Measurements from ENCODE around the gene BTG4. TPM values are rescaled to one million over a fixed set of nuclear protein-coding genes. Genes with fewer than 3 reads are reported as not detected.

Gene BTG4
- total RNA-seq, 1 donor from 2014 or later = not detected

DNA sequence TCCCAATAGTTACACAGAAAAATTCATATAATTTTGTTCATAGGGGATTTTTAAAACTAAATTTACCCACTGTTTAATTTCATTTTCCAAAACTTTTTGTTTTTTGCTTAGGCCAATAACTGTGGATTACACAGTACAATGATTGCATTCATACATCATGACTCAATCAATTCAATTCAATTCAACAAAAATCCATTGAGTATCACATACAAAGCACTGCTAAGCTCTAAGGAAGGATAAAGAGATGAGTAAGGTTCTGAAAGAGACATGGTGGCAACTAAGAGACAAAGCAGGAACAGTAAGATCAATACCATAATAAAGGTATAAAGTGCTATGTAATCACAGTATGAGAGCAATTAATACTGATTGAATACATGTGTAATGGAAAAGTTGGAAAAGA lies 18.9 kb upstream of the BTG4 start:
- no peak overlapping the region for H3K27ac Mint-ChIP-seq (ENCODE audit: unreplicated experiment)
- no peak for TF ChIP-seq CTCF (IDR thresholded peaks at IDR 0.05; ENCODE audit: unreplicated experiment)
- no peaks in the 10 kb centered on the region for H3K9me3 Mint-ChIP-seq (ENCODE audit: unreplicated experiment)

DNA sequence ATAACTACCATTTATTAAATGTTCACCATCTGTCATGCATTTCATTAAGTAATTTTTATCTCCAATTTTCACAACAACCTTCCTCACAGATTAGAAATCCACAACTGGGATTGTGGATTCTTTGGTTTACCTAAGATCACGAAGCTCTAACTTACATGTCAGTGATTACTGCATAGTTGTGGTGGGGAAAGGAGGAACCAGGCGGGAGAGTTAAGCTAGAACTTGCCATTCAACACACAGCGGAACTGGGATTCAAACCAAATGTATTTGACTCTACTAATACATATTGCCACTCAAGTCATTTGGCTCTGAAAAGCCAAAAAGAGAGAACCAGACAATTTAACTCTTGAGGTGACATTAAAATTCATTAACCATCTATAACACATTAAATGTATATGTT lies 17.9 kb upstream of the BTG4 start:
- DNase-seq (ENCODE audit: low spot score) = no peak
- Mint-ChIP-seq H3K27ac (ENCODE audit: unreplicated experiment) (no peak overlapping the region), H3K4me1 (ENCODE audit: unreplicated experiment) (peaks cover 10% of the 10 kb centered on the region)

More for the DNA sequence above, 18.9 kb upstream of the BTG4 start:
- Mint-ChIP-seq H3K27me3 (ENCODE audit: unreplicated experiment) (no peaks in the 10 kb centered on the region), H3K4me3 (ENCODE audit: unreplicated experiment) (no peak overlapping the region), H3K4me1 (ENCODE audit: unreplicated experiment) (peaks cover 9% of the 10 kb centered on the region), H3K36me3 (ENCODE audit: low read depth, unreplicated experiment) (no peaks in the 10 kb centered on the region)
- no peak for DNase-seq (ENCODE audit: low spot score)

DNA sequence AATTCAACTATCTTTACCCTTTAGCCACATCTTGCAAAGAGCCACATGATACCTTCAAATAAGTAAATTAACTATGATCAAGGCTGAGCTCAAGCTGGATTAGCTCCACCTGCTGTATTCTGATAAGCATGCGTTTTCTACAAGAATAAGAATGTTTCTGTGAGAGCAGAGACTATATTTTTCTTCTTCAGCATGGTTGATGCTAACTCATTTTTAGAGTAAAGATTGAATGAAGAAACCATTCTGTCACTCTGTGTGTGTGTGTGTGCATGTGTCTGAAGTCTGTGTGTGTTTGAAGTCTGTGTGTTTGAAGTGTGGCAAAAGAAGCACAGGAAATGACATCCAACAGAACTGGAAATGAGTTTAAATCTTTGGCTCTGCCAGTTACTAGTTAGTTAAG lies 16.4 kb upstream of the BTG4 start:
- no peak overlapping the region for H3K27ac Mint-ChIP-seq (ENCODE audit: unreplicated experiment)

More for the DNA sequence above, 17.9 kb upstream of the BTG4 start:
- Mint-ChIP-seq H3K36me3 (ENCODE audit: low read depth, unreplicated experiment) (no peaks in the 10 kb centered on the region), H3K4me3 (ENCODE audit: unreplicated experiment) (no peak overlapping the region), H3K9me3 (ENCODE audit: unreplicated experiment) (no peaks in the 10 kb centered on the region), H3K27me3 (ENCODE audit: unreplicated experiment) (no peaks in the 10 kb centered on the region)
- no peak for TF ChIP-seq CTCF (IDR thresholded peaks at IDR 0.05; ENCODE audit: unreplicated experiment)

DNA sequence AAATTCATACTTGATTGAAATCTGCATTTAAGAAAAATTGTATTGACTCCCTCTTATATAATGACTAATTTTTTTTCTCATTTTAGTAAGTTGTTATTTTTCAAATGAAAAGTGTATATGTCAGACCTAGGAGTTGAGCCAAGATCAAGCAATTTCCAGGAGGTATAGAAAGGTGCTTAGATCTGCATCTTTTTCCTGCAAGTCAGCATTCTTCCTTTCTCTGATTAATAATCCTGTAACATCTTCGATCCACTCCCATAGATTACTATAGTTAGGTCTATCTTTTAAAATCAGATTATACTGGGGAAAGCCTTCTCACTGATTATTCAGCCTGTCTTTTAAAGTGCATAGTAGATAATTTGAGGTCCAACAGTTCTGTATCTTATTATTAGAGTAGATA lies 15.1 kb upstream of the BTG4 start:
- Mint-ChIP-seq H3K4me1 (ENCODE audit: unreplicated experiment) (peaks cover 10% of the 10 kb centered on the region), H3K27me3 (ENCODE audit: unreplicated experiment) (peaks cover 5% of the 10 kb centered on the region), H3K27ac (ENCODE audit: unreplicated experiment) (no peak overlapping the region), H3K4me3 (ENCODE audit: unreplicated experiment) (no peak overlapping the region), H3K36me3 (ENCODE audit: low read depth, unreplicated experiment) (no peaks in the 10 kb centered on the region), H3K9me3 (ENCODE audit: unreplicated experiment) (no peaks in the 10 kb centered on the region)
- no peak for TF ChIP-seq CTCF (IDR thresholded peaks at IDR 0.05; ENCODE audit: unreplicated experiment)
- no peak for DNase-seq (ENCODE audit: low spot score)

More for the DNA sequence above, 16.4 kb upstream of the BTG4 start:
- peaks cover 10% of the 10 kb centered on the region for H3K4me1 Mint-ChIP-seq (ENCODE audit: unreplicated experiment)
- H3K4me3 Mint-ChIP-seq (ENCODE audit: unreplicated experiment) = no peak overlapping the region
- TF ChIP-seq CTCF (IDR thresholded peaks at IDR 0.05; ENCODE audit: unreplicated experiment) = no peak
- DNase-seq (ENCODE audit: low spot score) = no peak
- no peaks in the 10 kb centered on the region for H3K36me3 Mint-ChIP-seq (ENCODE audit: low read depth, unreplicated experiment)
- H3K9me3 Mint-ChIP-seq (ENCODE audit: unreplicated experiment) = no peaks in the 10 kb centered on the region
- H3K27me3 Mint-ChIP-seq (ENCODE audit: unreplicated experiment) = peaks cover 2% of the 10 kb centered on the region

DNA sequence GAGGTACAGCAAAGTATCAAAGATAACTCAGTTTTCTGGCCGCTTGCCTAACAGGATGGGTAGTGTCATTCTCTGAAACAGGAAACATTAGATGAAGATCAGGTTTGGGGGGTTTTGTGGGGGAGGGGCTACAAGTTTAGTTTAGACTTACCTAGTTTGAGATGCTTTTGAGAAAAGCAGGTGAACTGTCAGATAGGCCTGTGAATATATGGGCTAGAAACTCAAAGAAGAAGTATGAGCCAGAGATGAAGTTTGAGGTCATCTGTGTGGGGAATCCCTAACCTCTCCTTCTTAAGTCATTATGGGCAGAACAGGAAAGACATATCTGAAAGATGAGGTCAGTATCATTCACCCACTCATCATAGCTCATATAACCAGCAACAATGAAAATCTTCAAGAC lies 14.3 kb upstream of the BTG4 start:
- H3K9me3 Mint-ChIP-seq (ENCODE audit: unreplicated experiment) = no peaks in the 10 kb centered on the region
- no peak overlapping the region for H3K27ac Mint-ChIP-seq (ENCODE audit: unreplicated experiment)
- no peak overlapping the region for H3K4me3 Mint-ChIP-seq (ENCODE audit: unreplicated experiment)

More for the DNA sequence above, 14.3 kb upstream of the BTG4 start:
- H3K36me3 Mint-ChIP-seq (ENCODE audit: low read depth, unreplicated experiment) = no peaks in the 10 kb centered on the region
- H3K27me3 Mint-ChIP-seq (ENCODE audit: unreplicated experiment) = peaks cover 5% of the 10 kb centered on the region
- H3K4me1 Mint-ChIP-seq (ENCODE audit: unreplicated experiment) = peaks cover 10% of the 10 kb centered on the region
- TF ChIP-seq CTCF (IDR thresholded peaks at IDR 0.05; ENCODE audit: unreplicated experiment) = no peak
- DNase-seq (ENCODE audit: low spot score) = no peak
